Measurements from ENCODE around the gene ALG5. TPM values are rescaled to one million over a fixed set of nuclear protein-coding genes. Genes with fewer than 3 reads are reported as not detected.

ALG5 gene
- polyA plus RNA-seq, 4 donors = 47.0 to 63.5 (median 54.1) TPM

GRCh38 chr13:36918246-36919131 is 80.7 kb downstream of the ALG5 start:
- peak in 1 of 4 donors; percentile 52 for DNase-seq (ENCODE audit: low read depth in 4 of 4, low spot score in 2 of 4)

- no peak for DNase-seq (ENCODE audit: low read depth in 4 of 4, low spot score in 2 of 4)
Observed at GRCh38 chr13:36917311-36917710, 81.8 kb downstream of the ALG5 start.

DNA sequence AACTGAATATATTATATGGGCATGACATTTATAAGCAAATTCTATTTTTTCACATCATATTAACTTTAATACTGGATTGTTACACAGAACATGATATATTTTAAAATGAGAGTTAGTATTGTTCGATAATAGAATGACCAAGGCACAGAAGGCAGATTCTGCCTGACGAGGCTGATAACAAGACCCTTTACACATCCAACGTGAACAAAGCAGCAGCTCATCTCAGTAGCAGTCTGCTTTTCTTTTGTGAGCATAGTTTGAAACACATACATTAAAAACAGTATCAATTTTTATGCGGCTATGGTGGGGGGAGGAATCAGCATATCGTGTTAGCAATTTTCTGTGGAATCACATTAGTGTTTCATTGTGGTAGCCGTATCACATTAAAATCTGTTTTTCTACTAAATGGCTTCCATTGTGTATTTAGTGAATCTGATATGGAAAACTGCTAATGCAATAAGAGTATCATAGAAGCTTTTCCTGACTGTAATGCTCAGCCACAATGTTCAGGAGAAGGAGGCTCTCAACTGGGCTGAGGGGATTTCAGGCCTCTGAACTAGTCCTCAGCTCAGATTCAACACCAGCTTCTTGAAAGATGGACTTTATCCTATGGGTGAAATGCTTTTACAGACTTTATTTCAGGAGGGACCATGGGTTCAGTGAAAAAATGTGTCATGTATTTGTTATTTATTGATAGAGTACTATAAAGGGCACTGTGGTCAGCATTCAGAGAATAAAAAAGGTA is 83.1 kb downstream of the ALG5 start:
- DNase-seq (ENCODE audit: low read depth in 4 of 4, low spot score in 2 of 4) = no peak

DNA sequence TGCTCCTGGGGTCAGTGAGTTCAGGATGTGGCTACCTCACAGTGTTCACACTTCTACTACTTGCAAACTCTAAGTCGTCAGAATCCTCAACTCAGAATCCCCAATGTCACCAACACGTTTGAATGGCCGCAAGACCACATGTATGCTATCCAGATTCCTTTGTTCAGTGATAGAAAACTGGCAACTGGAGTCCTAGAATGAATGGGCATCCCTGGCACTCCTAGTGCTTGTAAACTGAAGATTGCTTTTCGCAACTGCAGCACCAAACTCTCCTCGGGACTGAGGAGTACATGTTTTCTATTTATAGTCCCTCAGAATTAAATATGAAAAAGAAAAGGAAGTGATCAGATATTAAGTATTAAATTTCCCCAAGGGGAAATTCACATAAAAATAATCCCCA is 84.0 kb downstream of the ALG5 start:
- DNase-seq (ENCODE audit: low read depth in 4 of 4, low spot score in 2 of 4) = no peak

DNA sequence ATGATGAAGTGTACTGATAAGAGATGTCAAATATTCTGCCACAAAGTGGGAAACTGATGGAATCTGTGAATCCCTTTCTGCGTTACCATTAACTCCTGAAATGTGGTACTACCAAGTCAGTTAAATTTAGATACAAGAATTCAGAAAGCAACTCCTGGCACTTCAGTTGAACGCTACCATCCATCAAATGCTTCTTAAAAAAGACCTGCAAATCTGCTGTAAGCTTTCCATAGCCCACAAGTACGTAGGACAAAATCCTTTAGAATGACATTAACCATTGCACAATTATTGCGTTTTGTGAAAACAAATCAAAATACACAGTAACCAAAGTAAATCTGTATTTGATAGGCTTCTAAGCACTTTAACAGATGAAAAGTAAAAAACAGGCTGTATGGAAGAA is 84.5 kb downstream of the ALG5 start:
- no peak for DNase-seq (ENCODE audit: low read depth in 4 of 4, low spot score in 2 of 4)

GRCh38 chr13:36913463-36913862 is 85.7 kb downstream of the ALG5 start:
- no peak for DNase-seq (ENCODE audit: low read depth in 4 of 4, low spot score in 2 of 4)

DNA sequence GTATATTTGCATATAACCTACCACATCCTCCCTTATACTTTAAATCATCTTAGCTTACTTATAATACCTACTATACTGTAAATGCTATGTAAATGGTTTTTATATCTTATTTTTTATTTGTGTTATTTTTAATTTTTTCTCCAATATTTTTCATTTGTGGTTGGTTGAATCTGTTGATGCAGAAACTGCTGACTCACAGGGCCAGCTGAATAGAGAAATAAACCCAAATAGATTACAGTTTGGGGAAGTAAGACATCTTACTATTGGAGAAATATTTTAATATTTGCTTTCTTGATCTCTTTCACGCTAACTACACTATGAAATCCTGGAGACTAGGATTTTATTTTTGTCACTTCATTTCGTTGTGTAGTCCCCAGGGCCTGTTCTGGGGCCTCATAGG is 86.2 kb downstream of the ALG5 start:
- no peak for DNase-seq (ENCODE audit: low read depth in 4 of 4, low spot score in 2 of 4)

GRCh38 chr13:36912369-36912768 is 86.8 kb downstream of the ALG5 start:
- no peak for DNase-seq (ENCODE audit: low read depth in 4 of 4, low spot score in 2 of 4)

DNA sequence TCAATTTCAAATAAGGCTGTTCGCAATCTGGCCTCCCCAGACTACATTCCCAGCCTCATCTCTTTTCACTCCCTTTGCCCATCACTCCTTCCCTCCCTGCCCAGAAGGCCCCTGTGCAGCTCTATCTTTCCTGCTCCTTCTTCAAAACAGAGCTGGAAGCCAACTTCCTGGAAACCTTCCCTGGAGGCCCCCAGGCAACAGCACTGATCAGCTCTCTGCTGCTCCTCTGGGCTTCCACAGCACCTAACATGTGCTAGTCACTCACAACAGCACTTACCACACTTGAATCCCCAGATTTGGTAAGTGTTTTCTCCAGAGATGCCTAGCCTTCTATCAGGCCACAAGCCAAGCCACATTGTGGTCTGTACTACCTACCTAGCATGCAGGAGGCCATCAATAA is 88.6 kb downstream of the ALG5 start:
- no peak for DNase-seq (ENCODE audit: low read depth in 4 of 4, low spot score in 2 of 4)

- no peak for DNase-seq (ENCODE audit: low read depth in 4 of 4, low spot score in 2 of 4)
Observed at GRCh38 chr13:36907821-36908220, 91.3 kb downstream of the ALG5 start.

DNA sequence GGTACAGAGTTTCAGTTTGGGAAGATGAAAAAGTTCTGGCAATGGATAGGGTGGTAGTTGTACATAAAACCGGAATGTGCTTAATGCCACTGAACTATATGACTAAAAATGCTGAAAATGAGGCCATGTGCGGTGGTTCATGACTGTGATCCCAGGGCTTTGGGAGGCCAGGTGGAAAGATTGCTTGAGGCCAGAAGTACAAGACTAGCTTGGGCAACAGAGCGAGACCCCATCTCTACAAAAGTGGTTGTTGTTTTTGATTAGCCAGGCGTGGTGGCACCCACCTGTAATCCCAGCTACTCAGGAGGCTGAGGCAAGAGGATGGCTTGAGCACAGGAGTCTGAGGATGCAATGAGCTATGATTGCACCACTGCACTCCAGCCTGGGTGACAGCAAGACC is 91.9 kb downstream of the ALG5 start:
- DNase-seq (ENCODE audit: low read depth in 4 of 4, low spot score in 2 of 4) = no peak

DNA sequence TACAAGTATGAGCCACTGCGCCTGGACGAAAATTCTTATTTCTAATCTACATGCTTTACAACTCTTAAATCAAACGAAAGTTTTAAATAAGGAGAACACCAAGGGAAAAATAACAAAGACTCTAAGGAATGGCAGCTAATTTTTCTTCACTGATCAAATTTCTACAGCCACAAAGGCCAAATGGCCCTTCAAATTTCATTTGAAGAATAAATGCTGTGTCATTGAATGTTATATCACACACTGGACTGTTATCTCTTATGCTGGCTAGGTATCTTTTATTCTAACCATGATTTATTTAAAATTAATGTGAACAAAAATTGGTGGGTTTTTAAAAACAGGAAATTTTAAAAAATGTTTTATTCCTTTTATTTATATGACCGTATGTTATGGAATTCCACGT is 93.2 kb downstream of the ALG5 start:
- no peak for DNase-seq (ENCODE audit: low read depth in 4 of 4, low spot score in 2 of 4)

- DNase-seq (ENCODE audit: low read depth in 4 of 4, low spot score in 2 of 4) = no peak
Observed at GRCh38 chr13:36903925-36904595, 95.1 kb downstream of the ALG5 start.

Other genes with a start within 250 kb of the ALG5 start
- 10 to 100 TPM; 13.4 to 18.7 (median 14.2) TPM for gene RFXAP, start 180.1 kb downstream of the ALG5 start, polyA plus RNA-seq (ENCODE audit: insufficient read length in 4 of 4)
- gene SMAD9, start 79.1 kb downstream of the ALG5 start, polyA plus RNA-seq (ENCODE audit: insufficient read length in 4 of 4) = 10 to 100 TPM; 29.3 to 36.1 (median 31.2) TPM
- gene EXOSC8, start 1.4 kb upstream of the ALG5 start, polyA plus RNA-seq (ENCODE audit: insufficient read length in 4 of 4) = 10 to 100 TPM; 61.7 to 91.9 (median 69.6) TPM
- gene SUPT20H, start 60.3 kb upstream of the ALG5 start, polyA plus RNA-seq (ENCODE audit: insufficient read length in 4 of 4) = 100 to 1,000 TPM in 2 of 4 donors, 10 to 100 TPM in 2; 74.1 to 125 (median 103) TPM
- under 1 TPM in 3 of 4 donors, not detected in 1; 0.18 to 0.23 (median 0.22) TPM for gene CSNK1A1L, start 106.3 kb upstream of the ALG5 start, polyA plus RNA-seq (ENCODE audit: insufficient read length in 4 of 4)

Data from left renal cortex interstitium (tissue), 4 donors.